ENCODE measurements around the gene SPOCK1.

DNA sequence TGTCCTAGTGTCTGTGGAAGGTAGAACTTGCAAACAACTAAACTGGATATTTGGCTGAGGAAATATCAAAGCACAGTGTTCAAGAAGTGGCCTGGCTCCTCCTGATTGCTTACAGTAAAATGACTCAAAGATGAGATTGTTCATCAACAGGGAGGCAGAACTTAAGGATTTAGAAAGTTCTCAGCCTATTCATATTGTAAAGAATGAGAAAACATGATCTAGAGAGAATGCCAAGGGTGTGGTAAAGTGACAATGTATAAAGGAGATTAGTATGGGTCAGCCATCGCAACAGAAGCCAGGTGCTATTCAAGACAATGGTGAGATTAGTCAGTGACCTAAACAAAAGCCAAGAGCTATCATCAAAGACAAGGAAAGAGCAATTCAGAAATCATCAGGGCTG is 372.3 kb downstream of the SPOCK1 start:
- TF ChIP-seq, protein P1, sequence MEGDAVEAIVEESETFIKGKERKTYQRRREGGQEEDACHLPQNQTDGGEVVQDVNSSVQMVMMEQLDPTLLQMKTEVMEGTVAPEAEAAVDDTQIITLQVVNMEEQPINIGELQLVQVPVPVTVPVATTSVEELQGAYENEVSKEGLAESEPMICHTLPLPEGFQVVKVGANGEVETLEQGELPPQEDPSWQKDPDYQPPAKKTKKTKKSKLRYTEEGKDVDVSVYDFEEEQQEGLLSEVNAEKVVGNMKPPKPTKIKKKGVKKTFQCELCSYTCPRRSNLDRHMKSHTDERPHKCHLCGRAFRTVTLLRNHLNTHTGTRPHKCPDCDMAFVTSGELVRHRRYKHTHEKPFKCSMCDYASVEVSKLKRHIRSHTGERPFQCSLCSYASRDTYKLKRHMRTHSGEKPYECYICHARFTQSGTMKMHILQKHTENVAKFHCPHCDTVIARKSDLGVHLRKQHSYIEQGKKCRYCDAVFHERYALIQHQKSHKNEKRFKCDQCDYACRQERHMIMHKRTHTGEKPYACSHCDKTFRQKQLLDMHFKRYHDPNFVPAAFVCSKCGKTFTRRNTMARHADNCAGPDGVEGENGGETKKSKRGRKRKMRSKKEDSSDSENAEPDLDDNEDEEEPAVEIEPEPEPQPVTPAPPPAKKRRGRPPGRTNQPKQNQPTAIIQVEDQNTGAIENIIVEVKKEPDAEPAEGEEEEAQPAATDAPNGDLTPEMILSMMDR (IDR thresholded peaks at IDR 0.05; ENCODE audit: low read depth, low read length), result no peak
- no peak for TF ChIP-seq POLR2A (IDR thresholded peaks at IDR 0.05; ENCODE audit: extremely low read depth, insufficient read length)
- TF ChIP-seq MYC (IDR thresholded peaks at IDR 0.05; ENCODE audit: low read depth, low read length), result no peak
- TF ChIP-seq, protein P2, sequence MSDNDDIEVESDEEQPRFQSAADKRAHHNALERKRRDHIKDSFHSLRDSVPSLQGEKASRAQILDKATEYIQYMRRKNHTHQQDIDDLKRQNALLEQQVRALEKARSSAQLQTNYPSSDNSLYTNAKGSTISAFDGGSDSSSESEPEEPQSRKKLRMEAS (IDR thresholded peaks at IDR 0.05; ENCODE audit: low read depth, low read length), result no peak
